ENCODE results near the gene TTC21A. TPM values are rescaled to one million over a fixed set of nuclear protein-coding genes. Genes with fewer than 3 reads are reported as not detected.
A peak's percentile ranks its signal among the peaks of the same experiment; 100 is the strongest.

The TTC21A gene
- total RNA-seq, 1 experiment from 2014 or later: 1.7 TPM

DNA sequence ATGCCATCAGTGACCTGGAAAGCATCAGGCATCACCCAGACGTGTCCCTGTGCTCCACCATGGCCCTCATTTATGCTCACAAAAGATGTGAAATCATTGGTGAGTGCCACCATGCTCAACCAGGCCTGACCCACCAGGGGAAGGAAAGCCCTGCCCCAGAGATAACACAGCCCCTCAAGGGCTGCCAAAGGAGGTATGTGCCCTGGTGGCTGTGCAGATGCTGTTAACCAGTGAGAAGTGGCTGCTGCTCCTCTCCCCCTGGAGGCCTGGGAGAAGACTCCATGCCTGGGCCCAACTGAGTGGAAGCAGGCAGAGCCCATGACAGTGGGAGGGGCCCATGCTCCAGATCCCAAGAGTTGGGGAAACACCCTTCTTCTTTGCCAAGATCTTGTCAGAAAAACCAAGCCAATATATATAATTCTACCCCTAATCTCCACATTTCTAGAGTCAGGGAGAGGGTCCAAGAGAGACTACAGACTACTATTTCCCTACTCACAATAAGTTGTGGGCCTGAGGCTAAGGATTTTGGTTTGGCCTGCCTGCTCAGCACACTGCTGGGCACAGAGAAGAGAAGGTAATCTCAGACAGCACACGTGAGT lies 2.7 kb downstream of the TTC21A start:
- WGBS (ENCODE audit: extremely low coverage, insufficient read length, low lambda C conversion rate): no CpG with 5 or more reads among the region's 2 CpGs
- H2AFZ ChIP-seq (ENCODE audit: low read length): no peak overlapping the region
- no peak overlapping the region for H3K14ac ChIP-seq (ENCODE audit: insufficient read depth, low read length)

More for the DNA sequence above, 2.7 kb downstream of the TTC21A start:
- H3K23me2 ChIP-seq (ENCODE audit: insufficient read length, low read depth, low read length, poor library complexity, severe bottlenecking): peaks cover 15% of the 10 kb centered on the region
- Mint-ChIP-seq H3K27ac (no peak overlapping the region), H3K4me1 (peaks cover 19 to 20% of the 10 kb centered on the region in 2 experiments), H3K4me3 (no peak overlapping the region), H3K9me3 (no peaks in the 10 kb centered on the region), H3K27me3 (ENCODE audit: low read depth) (peaks cover 24% of the 10 kb centered on the region), H3K36me3 (ENCODE audit: insufficient read depth in 1 of 3, low read depth in 3 of 3) (no peaks in the 10 kb centered on the region; a peak in 1 of 7 replicates)
- no peak overlapping the region for H2BK5ac ChIP-seq (ENCODE audit: insufficient read length, low read length)
- no peak overlapping the region for H2BK20ac ChIP-seq (ENCODE audit: low read depth, low read length, poor library complexity, severe bottlenecking)
- H3K9ac ChIP-seq (ENCODE audit: extremely low read depth, insufficient read length, low read length): no peak overlapping the region
- no peaks in the 10 kb centered on the region for H4K20me1 ChIP-seq (ENCODE audit: control insufficient read depth, insufficient read depth, insufficient read length)
- no peak overlapping the region for H4K8ac ChIP-seq (replicated peaks; ENCODE audit: insufficient read length, low read depth, low read length)
- H4K5ac ChIP-seq (ENCODE audit: insufficient read length, low read depth, low read length): no peak overlapping the region
- no peak overlapping the region for H3K18ac ChIP-seq (ENCODE audit: insufficient read length, low read depth, low read length)
- H3K9me3 ChIP-seq (ENCODE audit: control insufficient read depth, low read depth, low read length): no peaks in the 10 kb centered on the region
- H3K27me3 ChIP-seq (ENCODE audit: insufficient read depth, low read length): 0 out of 2 replicates have a peak, but pooled peaks cover 4% of the 10 kb centered on the region
- H3K79me2 ChIP-seq (ENCODE audit: insufficient read depth, low read length): no peaks in the 10 kb centered on the region
- H2BK120ac ChIP-seq (ENCODE audit: low read depth, low read length, poor library complexity, severe bottlenecking): no peak overlapping the region
- H2AK5ac ChIP-seq (ENCODE audit: insufficient read length, low read length): no peak overlapping the region
- H3K23ac ChIP-seq (ENCODE audit: insufficient read length, low read depth, low read length): no peak overlapping the region
- no peak overlapping the region for H4K91ac ChIP-seq (ENCODE audit: insufficient read length, low read depth, low read length)
- H3T11ph ChIP-seq (ENCODE audit: low read length): no peak overlapping the region
- H2BK12ac ChIP-seq (ENCODE audit: insufficient read length, low read depth, low read length): no peak overlapping the region
- H3K4me2 ChIP-seq (ENCODE audit: insufficient read depth, insufficient read length, low read length): no peak overlapping the region
- no peaks in the 10 kb centered on the region for H3K4me1 ChIP-seq (ENCODE audit: insufficient read depth, low read length)
- peak; percentile 36 for DNase-seq
- no peak overlapping the region for H3K4ac ChIP-seq (ENCODE audit: low read depth, low read length)
- no peaks in the 10 kb centered on the region for H3K79me1 ChIP-seq (ENCODE audit: insufficient read depth, low read depth, low read length, poor library complexity, severe bottlenecking)
- TF ChIP-seq, protein P1, sequence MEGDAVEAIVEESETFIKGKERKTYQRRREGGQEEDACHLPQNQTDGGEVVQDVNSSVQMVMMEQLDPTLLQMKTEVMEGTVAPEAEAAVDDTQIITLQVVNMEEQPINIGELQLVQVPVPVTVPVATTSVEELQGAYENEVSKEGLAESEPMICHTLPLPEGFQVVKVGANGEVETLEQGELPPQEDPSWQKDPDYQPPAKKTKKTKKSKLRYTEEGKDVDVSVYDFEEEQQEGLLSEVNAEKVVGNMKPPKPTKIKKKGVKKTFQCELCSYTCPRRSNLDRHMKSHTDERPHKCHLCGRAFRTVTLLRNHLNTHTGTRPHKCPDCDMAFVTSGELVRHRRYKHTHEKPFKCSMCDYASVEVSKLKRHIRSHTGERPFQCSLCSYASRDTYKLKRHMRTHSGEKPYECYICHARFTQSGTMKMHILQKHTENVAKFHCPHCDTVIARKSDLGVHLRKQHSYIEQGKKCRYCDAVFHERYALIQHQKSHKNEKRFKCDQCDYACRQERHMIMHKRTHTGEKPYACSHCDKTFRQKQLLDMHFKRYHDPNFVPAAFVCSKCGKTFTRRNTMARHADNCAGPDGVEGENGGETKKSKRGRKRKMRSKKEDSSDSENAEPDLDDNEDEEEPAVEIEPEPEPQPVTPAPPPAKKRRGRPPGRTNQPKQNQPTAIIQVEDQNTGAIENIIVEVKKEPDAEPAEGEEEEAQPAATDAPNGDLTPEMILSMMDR (conservative IDR thresholded peaks at IDR 0.05): peak; percentile 28; the same call in 2 of the 3 replicates
- H3K56ac ChIP-seq (ENCODE audit: insufficient read length, low read depth, low read length): no peak overlapping the region
- no peak overlapping the region for H2BK15ac ChIP-seq (ENCODE audit: low read depth, low read length)
- no peak overlapping the region for H3K27ac ChIP-seq (ENCODE audit: insufficient read length, low read depth, low read length)
